NCI-H1694 (cell line): ENCODE data around the gene CPSF4.

Source experiments
- DNase-seq: peaks from one replicate; lab custom pipeline; 2025; lab: John Stamatoyannopoulos, UW

Gene CPSF4

GRCh38 chr7:99438573-99439480, at the start of gene CPSF4, which contains the start of gene PTCD1:
CPSF4 (plus strand) TSS chr7:99438943; CDS start chr7:99439083, 140 bp downstream.
PTCD1 (minus strand) TSS chr7:99438798; CDS start chr7:99435242, 3,556 bp downstream.
- peak; percentile 84 for DNase-seq

GRCh38 chr7:99389772-99390171, 49.0 kb upstream of the CPSF4 start:
- no peak for DNase-seq

- DNase-seq = no peak
Observed at GRCh38 chr7:99390941-99391602, 47.7 kb upstream of the CPSF4 start.

- DNase-seq = no peak
Observed at GRCh38 chr7:99392046-99392445, 46.7 kb upstream of the CPSF4 start.

GRCh38 chr7:99392659-99393354, 45.9 kb upstream of the CPSF4 start:
- no peak for DNase-seq

- DNase-seq = no peak
Observed at GRCh38 chr7:99393355-99394187, 45.2 kb upstream of the CPSF4 start.

GRCh38 chr7:99394188-99394502, 44.6 kb upstream of the CPSF4 start:
- DNase-seq = no peak

- no peak for DNase-seq
Observed at GRCh38 chr7:99395616-99396327, 43.0 kb upstream of the CPSF4 start.

- no peak for DNase-seq
Observed at GRCh38 chr7:99396418-99397296, 42.1 kb upstream of the CPSF4 start.

- DNase-seq = no peak
Observed at GRCh38 chr7:99397297-99397983, 41.3 kb upstream of the CPSF4 start.

GRCh38 chr7:99398891-99399445, 39.8 kb upstream of the CPSF4 start:
- DNase-seq = no peak

GRCh38 chr7:99399597-99399996, 39.1 kb upstream of the CPSF4 start:
- no peak for DNase-seq

- no peak for DNase-seq
Observed at GRCh38 chr7:99402854-99403253, 35.9 kb upstream of the CPSF4 start.

- DNase-seq = no peak
Observed at GRCh38 chr7:99403764-99404163, 35.0 kb upstream of the CPSF4 start.

- DNase-seq = no peak
Observed at GRCh38 chr7:99404235-99404976, 34.3 kb upstream of the CPSF4 start.

- no peak for DNase-seq
Observed at GRCh38 chr7:99404977-99405320, 33.8 kb upstream of the CPSF4 start.

GRCh38 chr7:99406557-99406956, 32.2 kb upstream of the CPSF4 start:
- DNase-seq = no peak

GRCh38 chr7:99407872-99408378, 30.8 kb upstream of the CPSF4 start:
- DNase-seq = no peak
